Subcutaneous abdominal adipose tissue (tissue), 5 donors: ENCODE measurements around the gene SEPTIN7.

ENCODE experiments used
- H3K27ac ChIP-seq: one replicate; pipeline ENCODE4 v1.7.0; 2013; ENCODE audit warnings: low read depth, mild to moderate bottlenecking, inconsistent platforms, low read length, moderate library complexity
- H3K27me3 ChIP-seq, 5 donors: one replicate each; pipeline ENCODE4 v1.7.0; 2013; ENCODE audit warnings: low read length in 5 of 5, inconsistent platforms in 1 of 5; ENCODE audit not compliant: control insufficient read depth in 5 of 5, insufficient read depth in 4 of 5
- H3K36me3 ChIP-seq, 5 donors: one replicate each; pipeline ENCODE4 v1.7.0; 2013; ENCODE audit warnings: low read length in 5 of 5; ENCODE audit not compliant: control insufficient read depth in 5 of 5, insufficient read depth in 5 of 5
- H3K4me1 ChIP-seq, 5 donors: one replicate each; pipeline ENCODE4 v1.7.0; 2013; ENCODE audit warnings: low read length in 5 of 5, mild to moderate bottlenecking in 3 of 5, moderate library complexity in 1 of 5; ENCODE audit not compliant: control insufficient read depth in 5 of 5, insufficient read depth in 5 of 5
- H3K4me3 ChIP-seq, 5 donors: one replicate each; pipeline ENCODE4 v1.7.0; 2013; ENCODE audit warnings: low read length in 5 of 5, low read depth in 1 of 5
- H3K9ac ChIP-seq, 5 donors: one replicate each; pipeline ENCODE4 v1.7.0; 2013; ENCODE audit warnings: low read length in 5 of 5, mild to moderate bottlenecking in 4 of 5, moderate library complexity in 3 of 5
- H3K9me3 ChIP-seq, 5 donors: one replicate each; pipeline ENCODE4 v1.7.0; 2013; ENCODE audit warnings: low read length in 5 of 5; ENCODE audit not compliant: control insufficient read depth in 5 of 5
- donor health status: healthy.
- donor health status: healthy.
- donor health status: healthy.
- donor health status: healthy.
- donor health status: healthy.

The SEPTIN7 gene

GRCh38 chr7:35784332-35784731 is 16.5 kb upstream of the SEPTIN7 start:
- Histone ChIP-seq H3K27me3 (no peaks in the 10 kb centered on the region), H3K9ac (no peak overlapping the region)

DNA sequence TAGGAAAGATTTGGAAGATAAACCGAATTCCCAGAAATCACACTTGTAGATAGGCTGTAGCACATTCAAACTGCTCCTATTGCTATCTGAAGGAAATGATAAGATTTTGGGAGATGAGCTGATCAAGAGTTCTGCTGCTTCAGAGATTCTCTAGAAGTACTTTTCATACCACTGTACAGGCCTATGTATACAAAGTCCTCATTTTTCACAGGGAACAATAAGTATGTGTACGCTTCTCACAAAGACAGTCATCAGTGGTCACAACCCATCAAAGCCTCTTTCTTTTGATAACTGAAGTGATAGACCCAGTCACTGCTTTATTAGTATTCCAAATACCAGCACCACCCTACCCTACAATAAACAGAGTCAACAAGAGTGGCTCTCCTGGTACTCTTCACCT is 15.6 kb upstream of the SEPTIN7 start:
- no peaks in the 10 kb centered on the region for H3K36me3 ChIP-seq
- H3K27ac ChIP-seq, result no peak overlapping the region
- H3K9me3 ChIP-seq, result no peaks in the 10 kb centered on the region
- H3K9ac ChIP-seq, result no peak overlapping the region
- H3K4me1 ChIP-seq, result peaks cover 0 to 4% (median 0%) of the 10 kb centered on the region in 5 donors
- no peak overlapping the region for H3K4me3 ChIP-seq
- no peaks in the 10 kb centered on the region for H3K27me3 ChIP-seq

More at GRCh38 chr7:35784332-35784731, 16.5 kb upstream of the SEPTIN7 start:
- no peaks in the 10 kb centered on the region for H3K36me3 ChIP-seq
- H3K27ac ChIP-seq, result peak overlapping the region; percentile 23
- H3K9me3 ChIP-seq, result no peaks in the 10 kb centered on the region
- H3K4me3 ChIP-seq, result no peak overlapping the region
- H3K4me1 ChIP-seq, result peaks cover 0 to 4% (median 0%) of the 10 kb centered on the region in 5 donors

DNA sequence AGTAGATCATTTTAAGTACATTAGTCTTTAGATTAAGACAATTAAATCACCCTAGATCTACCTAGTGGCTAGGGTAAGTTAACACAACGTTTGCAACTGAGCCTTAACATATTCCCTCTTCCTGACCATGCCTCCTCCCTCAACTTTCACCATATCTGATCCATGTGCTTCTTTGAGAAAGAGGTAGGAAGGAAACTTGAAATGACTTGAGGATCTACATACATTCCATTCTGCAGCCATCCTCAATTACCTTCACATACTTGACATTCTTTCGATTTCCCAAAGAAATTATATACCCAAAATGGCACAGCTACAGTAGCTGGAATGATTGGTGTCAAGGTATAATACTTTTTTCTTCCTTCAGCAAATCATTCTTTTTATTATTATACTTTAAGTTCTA is 12.9 kb upstream of the SEPTIN7 start:
- H3K9ac ChIP-seq, result no peak overlapping the region
- no peaks in the 10 kb centered on the region for H3K27me3 ChIP-seq
- no peak overlapping the region for H3K27ac ChIP-seq
- no peak overlapping the region for H3K4me3 ChIP-seq
- H3K36me3 ChIP-seq, result no peaks in the 10 kb centered on the region
- H3K4me1 ChIP-seq, result peaks cover 0 to 7% (median 2%) of the 10 kb centered on the region in 5 donors
- H3K9me3 ChIP-seq, result no peaks in the 10 kb centered on the region

- H3K27me3 ChIP-seq, result no peaks in the 10 kb centered on the region
- H3K27ac ChIP-seq, result no peak overlapping the region
- no peak overlapping the region for H3K9ac ChIP-seq
- H3K4me3 ChIP-seq, result no peak overlapping the region
- no peaks in the 10 kb centered on the region for H3K9me3 ChIP-seq
- no peaks in the 10 kb centered on the region for H3K36me3 ChIP-seq
- peaks cover 0 to 10% (median 5%) of the 10 kb centered on the region in 5 donors for H3K4me1 ChIP-seq
Measured at GRCh38 chr7:35792472-35792871, 8.4 kb upstream of the SEPTIN7 start.

- H3K9ac ChIP-seq, result no peak overlapping the region
- no peak overlapping the region for H3K27ac ChIP-seq
- peaks cover 0 to 10% (median 5%) of the 10 kb centered on the region in 5 donors for H3K4me1 ChIP-seq
- no peaks in the 10 kb centered on the region for H3K36me3 ChIP-seq
- H3K9me3 ChIP-seq, result no peaks in the 10 kb centered on the region
- H3K27me3 ChIP-seq, result no peaks in the 10 kb centered on the region
- H3K4me3 ChIP-seq, result peak overlapping the region in 1 of 5 donors; percentile 4
Measured at GRCh38 chr7:35792873-35793489, 7.9 kb upstream of the SEPTIN7 start.

DNA sequence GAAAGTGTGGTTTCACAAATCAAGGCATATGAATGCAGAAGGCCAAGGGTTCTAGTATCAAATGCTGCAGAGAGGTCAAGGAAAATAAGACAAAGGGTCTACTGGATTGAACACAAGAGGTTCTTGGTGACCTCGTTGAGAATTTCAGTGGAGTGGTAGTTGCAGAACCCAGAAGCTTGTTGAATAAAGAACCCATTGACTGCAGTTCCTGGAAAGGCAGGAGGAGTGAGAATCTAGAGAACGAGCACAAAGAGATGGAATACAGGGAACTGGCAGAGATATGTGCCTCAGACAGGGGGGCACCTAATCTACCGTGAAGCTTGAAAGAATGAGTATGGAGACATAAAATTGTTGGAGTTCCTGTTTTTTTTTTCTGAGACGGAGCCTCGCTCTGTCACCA is 3.5 kb upstream of the SEPTIN7 start:
- H3K27ac ChIP-seq, result no peak overlapping the region

GRCh38 chr7:35799846-35800717 is 775 bp upstream of the SEPTIN7 start:
- H3K9me3 ChIP-seq, result no peaks in the 10 kb centered on the region
- no peaks in the 10 kb centered on the region for H3K27me3 ChIP-seq
- peak overlapping the region; percentile 69 to 95 (median 86) for H3K9ac ChIP-seq

More for the DNA sequence above, 3.5 kb upstream of the SEPTIN7 start:
- Histone ChIP-seq H3K9me3 (no peaks in the 10 kb centered on the region), H3K4me1 (peaks cover 5 to 23% (median 14%) of the 10 kb centered on the region in 5 donors), H3K36me3 (no peaks in the 10 kb centered on the region), H3K4me3 (no peak overlapping the region), H3K27me3 (no peaks in the 10 kb centered on the region), H3K9ac (no peak overlapping the region)

DNA sequence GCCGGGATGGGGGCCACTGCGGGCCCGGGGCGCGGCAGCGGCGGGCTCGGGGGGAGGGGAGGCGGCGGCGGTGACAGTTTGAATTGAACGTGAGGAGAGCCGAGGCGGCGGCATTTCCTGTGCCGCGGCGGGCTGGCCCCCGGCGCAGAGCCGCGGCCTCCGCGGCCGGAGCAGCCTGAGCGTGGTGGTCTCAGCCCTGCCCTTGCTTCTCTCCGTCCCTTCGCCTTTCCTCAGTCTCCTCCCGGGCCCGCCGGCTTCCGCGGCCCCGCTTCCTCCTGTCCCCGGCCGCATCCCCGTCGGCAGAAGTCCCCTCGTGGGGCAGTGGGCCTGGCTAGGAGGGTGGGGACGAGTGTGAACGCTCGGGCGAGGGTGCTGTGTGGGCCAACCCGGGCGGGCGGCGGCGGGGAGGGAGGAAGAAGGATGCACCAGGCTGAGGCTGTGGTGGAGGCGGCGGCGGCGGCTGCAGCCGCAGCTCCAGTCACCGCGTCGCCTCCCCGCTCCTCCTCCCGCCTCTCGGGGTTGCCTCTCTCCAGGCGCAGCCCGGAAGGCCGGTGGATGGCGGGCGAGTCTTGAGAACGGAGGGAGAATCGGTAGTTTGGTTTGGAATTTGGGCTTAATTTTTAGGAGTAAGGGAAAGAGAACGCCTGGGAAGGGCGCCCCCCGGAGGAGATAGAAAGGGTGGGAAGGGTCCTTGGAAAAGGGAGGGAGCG is 690 bp downstream of the SEPTIN7 start:
- H3K4me3 ChIP-seq, result peak overlapping the region; percentile 61 to 95 (median 89)
- H3K36me3 ChIP-seq, result no peaks in the 10 kb centered on the region
- H3K27ac ChIP-seq, result peak overlapping the region; percentile 91
- no peaks in the 10 kb centered on the region for H3K9me3 ChIP-seq
- peaks cover 0 to 43% (median 21%) of the 10 kb centered on the region in 5 donors for H3K4me1 ChIP-seq
- H3K9ac ChIP-seq, result peak overlapping the region in 4 of 5 donors; percentile 80 to 91 (median 88)
- H3K27me3 ChIP-seq, result no peaks in the 10 kb centered on the region

More at GRCh38 chr7:35799846-35800717, 775 bp upstream of the SEPTIN7 start:
- Histone ChIP-seq H3K4me3 (peak overlapping the region; percentile 81 to 95 (median 89)), H3K27ac (peak overlapping the region; percentile 91), H3K4me1 (peaks cover 0 to 35% (median 21%) of the 10 kb centered on the region in 5 donors), H3K36me3 (no peaks in the 10 kb centered on the region)

DNA sequence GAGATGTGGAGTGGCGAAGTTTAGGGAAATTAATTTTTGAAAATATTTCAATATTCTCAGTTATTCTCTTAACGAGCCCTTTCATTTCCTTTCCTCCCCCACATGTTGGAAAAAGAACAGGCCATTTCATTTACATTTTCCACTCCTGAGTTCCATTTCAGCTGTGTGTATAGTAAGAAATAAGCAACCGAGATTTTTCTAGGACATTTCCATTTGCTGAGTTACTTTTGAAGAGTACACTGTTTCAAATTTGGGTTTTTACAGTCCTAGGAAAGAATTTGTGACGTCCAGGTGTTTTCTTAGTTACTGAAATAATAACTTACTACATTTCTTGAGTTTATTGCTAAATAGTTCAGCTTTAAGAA is 1.2 kb downstream of the SEPTIN7 start:
- peaks cover 0 to 43% (median 24%) of the 10 kb centered on the region in 5 donors for H3K4me1 ChIP-seq
- H3K9ac ChIP-seq, result peak overlapping the region in 4 of 5 donors; percentile 80 to 91 (median 88)
- no peaks in the 10 kb centered on the region for H3K27me3 ChIP-seq
- no peaks in the 10 kb centered on the region for H3K36me3 ChIP-seq
- H3K4me3 ChIP-seq, result peak overlapping the region; percentile 61 to 95 (median 89)
- peak overlapping the region; percentile 91 for H3K27ac ChIP-seq
- H3K9me3 ChIP-seq, result no peaks in the 10 kb centered on the region
